ENCODE results near the gene MROH8. TPM values are rescaled to one million over a fixed set of nuclear protein-coding genes. Genes with fewer than 3 reads are reported as not detected.
"Not testable (repeated sequence)": the region's sequence is repeated elsewhere in the genome, so short reads cannot be mapped to it uniquely, and the experiment has no call there.

The MROH8 gene
- total RNA-seq, 1 experiment from 2014 or later, result 3.3 TPM

- no peak overlapping the region for H3K4me2 ChIP-seq
- ChIA-PET CTCF (no interaction called here), POLR2A (ENCODE audit: unreplicated experiment) (no interaction called here)
- no peak overlapping the region for H3K4me3 ChIP-seq
- no peaks in the 10 kb centered on the region for H4K20me1 ChIP-seq (ENCODE audit: insufficient read depth)
- no peaks in the 10 kb centered on the region for H3K36me3 ChIP-seq (ENCODE audit: low read depth)
- no peaks in the 10 kb centered on the region for H3K4me1 ChIP-seq (replicated peaks; ENCODE audit: insufficient read depth)
- no peaks in the 10 kb centered on the region for H3K79me2 ChIP-seq (ENCODE audit: low read depth)
- intact Hi-C loops (cut with micrococcal nuclease; ENCODE audit: unreplicated experiment), result no loop called here
- no peaks in the 10 kb centered on the region for H3K9me2 ChIP-seq (ENCODE audit: insufficient read depth)
- H3K9me3 ChIP-seq (ENCODE audit: insufficient read depth, low read depth), result no peaks in the 10 kb centered on the region
- no peaks in the 10 kb centered on the region for H3F3A ChIP-seq (ENCODE audit: insufficient read depth, low read depth)
- H3K27me3 ChIP-seq (ENCODE audit: insufficient read depth, low read depth), result no peaks in the 10 kb centered on the region
- no TSS peak for BruUV-seq (replicated peaks)
- H2AFZ ChIP-seq, result no peak overlapping the region
- TF ChIP-seq EZH2 (IDR thresholded peaks at IDR 0.05; ENCODE audit: low read depth), result no peak
- H3K27ac ChIP-seq, result no peak overlapping the region
- DNase-seq, result no peak
These were observed 103.2 kb downstream of the MROH8 start for GRCh38 chr20:37075932-37076685.

GRCh38 chr20:37072293-37073196 lies 106.8 kb downstream of the MROH8 start:
- POLR2A ChIA-PET (ENCODE audit: unreplicated experiment), result no interaction called here
- BruUV-seq (replicated peaks), result no TSS peak
- H2AFZ ChIP-seq, result no peak overlapping the region
- H3K9me3 ChIP-seq (ENCODE audit: insufficient read depth, low read depth), result no peaks in the 10 kb centered on the region
- H3F3A ChIP-seq (ENCODE audit: insufficient read depth, low read depth), result no peaks in the 10 kb centered on the region
- no peaks in the 10 kb centered on the region for H3K79me2 ChIP-seq (ENCODE audit: low read depth)
- no peak overlapping the region for H3K27ac ChIP-seq
- no peak overlapping the region for H3K4me3 ChIP-seq
- H3K4me1 ChIP-seq (replicated peaks; ENCODE audit: insufficient read depth), result no peaks in the 10 kb centered on the region
- intact Hi-C loops (cut with micrococcal nuclease; ENCODE audit: unreplicated experiment), result no loop called here
- H3K27me3 ChIP-seq (ENCODE audit: insufficient read depth, low read depth), result no peaks in the 10 kb centered on the region
- no peak for DNase-seq
- no peaks in the 10 kb centered on the region for H4K20me1 ChIP-seq (ENCODE audit: insufficient read depth)
- H3K36me3 ChIP-seq (ENCODE audit: low read depth), result no peaks in the 10 kb centered on the region
- H3K9me2 ChIP-seq (ENCODE audit: insufficient read depth), result no peaks in the 10 kb centered on the region
- H3K4me2 ChIP-seq, result no peak overlapping the region
- CTCF ChIA-PET, result no interaction called here
- TF ChIP-seq CTCF (conservative IDR thresholded peaks at IDR 0.05), result no peak
- no peak for TF ChIP-seq EZH2 (IDR thresholded peaks at IDR 0.05; ENCODE audit: low read depth)

- no peak for TF ChIP-seq CTCF (conservative IDR thresholded peaks at IDR 0.05)
- no peak for TF ChIP-seq EZH2 (IDR thresholded peaks at IDR 0.05; ENCODE audit: low read depth)
- Histone ChIP-seq H3K27ac (no peak overlapping the region), H4K20me1 (ENCODE audit: insufficient read depth) (no peaks in the 10 kb centered on the region), H3F3A (ENCODE audit: insufficient read depth, low read depth) (no peaks in the 10 kb centered on the region), H3K36me3 (ENCODE audit: low read depth) (no peaks in the 10 kb centered on the region), H3K4me3 (no peak overlapping the region), H3K4me2 (no peak overlapping the region), H3K9me3 (ENCODE audit: insufficient read depth, low read depth) (no peaks in the 10 kb centered on the region), H3K9me2 (ENCODE audit: insufficient read depth) (no peaks in the 10 kb centered on the region), H3K27me3 (ENCODE audit: insufficient read depth, low read depth) (no peaks in the 10 kb centered on the region), H3K4me1 (replicated peaks; ENCODE audit: insufficient read depth) (no peaks in the 10 kb centered on the region), H2AFZ (no peak overlapping the region), H3K79me2 (ENCODE audit: low read depth) (no peaks in the 10 kb centered on the region)
- BruUV-seq (replicated peaks), result no TSS peak
- CTCF ChIA-PET, result no interaction called here
- DNase-seq, result no peak
- POLR2A ChIA-PET (ENCODE audit: unreplicated experiment), result no interaction called here
- intact Hi-C loops (cut with micrococcal nuclease; ENCODE audit: unreplicated experiment), result no loop called here
These were observed 107.9 kb downstream of the MROH8 start for GRCh38 chr20:37071481-37071911.

DNA sequence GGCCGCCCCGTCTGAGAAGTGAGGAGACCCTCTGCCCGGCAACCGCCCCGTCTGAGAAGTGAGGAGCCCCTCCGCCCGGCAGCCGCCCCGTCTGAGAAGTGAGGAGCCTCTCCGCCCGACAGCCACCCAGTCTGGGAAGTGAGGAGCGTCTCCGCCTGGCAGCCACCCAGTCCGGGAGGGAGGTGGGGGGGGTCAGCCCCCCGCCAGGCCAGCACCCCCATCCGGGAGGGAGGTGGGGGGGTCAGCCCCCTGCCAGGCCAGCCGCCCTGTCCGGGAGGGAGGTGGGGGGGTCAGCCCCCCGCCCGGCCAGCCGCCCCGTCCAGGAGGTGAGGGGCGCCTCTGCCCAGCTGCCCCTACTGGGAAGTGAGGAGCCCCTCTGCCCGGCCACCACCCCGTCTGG lies 109.8 kb downstream of the MROH8 start:
- H3F3A ChIP-seq (ENCODE audit: insufficient read depth, low read depth); DNase-seq; BruUV-seq (replicated peaks); H3K9me2 ChIP-seq (ENCODE audit: insufficient read depth); H3K4me2 ChIP-seq; intact Hi-C loops (cut with micrococcal nuclease; ENCODE audit: unreplicated experiment); H4K20me1 ChIP-seq (ENCODE audit: insufficient read depth); POLR2A ChIA-PET (ENCODE audit: unreplicated experiment); H3K9me3 ChIP-seq (ENCODE audit: insufficient read depth, low read depth); CTCF ChIA-PET; H3K27me3 ChIP-seq (ENCODE audit: insufficient read depth, low read depth); H2AFZ ChIP-seq; H3K79me2 ChIP-seq (ENCODE audit: low read depth); H3K4me3 ChIP-seq; H3K27ac ChIP-seq; H3K4me1 ChIP-seq (replicated peaks; ENCODE audit: insufficient read depth); H3K36me3 ChIP-seq (ENCODE audit: low read depth): not testable (repeated sequence)
